Measurements from ENCODE around the gene MASP2. TPM values are rescaled to one million over a fixed set of nuclear protein-coding genes. Genes with fewer than 3 reads are reported as not detected.
A peak's percentile ranks its signal among the peaks of the same experiment; 100 is the strongest.
"Not testable (repeated sequence)": the region's sequence is repeated elsewhere in the genome, so short reads cannot be mapped to it uniquely, and the experiment has no call there.

Gene MASP2
- total and polyA plus RNA-seq, 12 donors = 0.01 TPM; not detected in 11

DNA sequence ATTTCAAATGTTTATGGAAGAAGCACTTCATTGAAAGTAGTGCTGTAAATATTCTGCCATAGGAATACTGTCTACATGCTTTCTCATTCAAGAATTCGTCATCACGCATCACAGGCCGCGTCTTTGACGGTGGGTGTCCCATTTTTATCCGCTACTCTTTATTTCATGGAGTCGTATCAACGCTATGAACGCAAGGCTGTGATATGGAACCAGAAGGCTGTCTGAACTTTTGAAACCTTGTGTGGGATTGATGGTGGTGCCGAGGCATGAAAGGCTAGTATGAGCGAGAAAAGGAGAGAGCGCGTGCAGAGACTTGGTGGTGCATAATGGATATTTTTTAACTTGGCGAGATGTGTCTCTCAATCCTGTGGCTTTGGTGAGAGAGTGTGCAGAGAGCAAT is 23.8 kb downstream of the MASP2 start:
- 93% methylated on average over 14 of the region's 14 CpGs for WGBS, 2 donors
- no peak for DNase-seq
- Histone ChIP-seq H3K4me3 (no peak overlapping the region), H3K27me3 (no peaks in the 10 kb centered on the region), H3K36me3 (peaks cover 6 to 100% (median 66%) of the 10 kb centered on the region in 9 donors), H3K9me3 (no peaks in the 10 kb centered on the region), H3K27ac (no peak overlapping the region), H3K4me1 (peaks cover 0 to 11% (median 0%) of the 10 kb centered on the region in 9 donors)
- no peak for TF ChIP-seq CTCF (IDR thresholded peaks at IDR 0.05)
- ATAC-seq = no peak
- intact Hi-C loops (cut with DNase I) = loop anchor here in 1 of 10 donors (10.0 kb wide), 1 partner anchor 72 kb away; the partner anchor contains the start of gene EXOSC10

- Histone ChIP-seq H3K4me1 (peaks cover 0 to 29% (median 16%) of the 10 kb centered on the region in 9 donors), H3K36me3 (peaks cover 6 to 100% (median 84%) of the 10 kb centered on the region in 9 donors), H3K27me3 (no peaks in the 10 kb centered on the region), H3K27ac (no peak overlapping the region), H3K4me3 (no peak overlapping the region), H3K9me3 (no peaks in the 10 kb centered on the region)
- no peak for TF ChIP-seq CTCF (IDR thresholded peaks at IDR 0.05)
- intact Hi-C loops (cut with DNase I) = loop anchor here in 2 of 10 donors (10.0 kb wide), 1 partner anchor 75 kb away; the partner anchor contains the start of gene EXOSC10 (in 2 of the 2)
- no peak for ATAC-seq
- no peak for DNase-seq
- 91 to 93% methylated on average over 7 of the region's 7 CpGs for WGBS, 2 donors
These were observed 27.1 kb downstream of the MASP2 start for GRCh38 chr1:11019971-11020370.

DNA sequence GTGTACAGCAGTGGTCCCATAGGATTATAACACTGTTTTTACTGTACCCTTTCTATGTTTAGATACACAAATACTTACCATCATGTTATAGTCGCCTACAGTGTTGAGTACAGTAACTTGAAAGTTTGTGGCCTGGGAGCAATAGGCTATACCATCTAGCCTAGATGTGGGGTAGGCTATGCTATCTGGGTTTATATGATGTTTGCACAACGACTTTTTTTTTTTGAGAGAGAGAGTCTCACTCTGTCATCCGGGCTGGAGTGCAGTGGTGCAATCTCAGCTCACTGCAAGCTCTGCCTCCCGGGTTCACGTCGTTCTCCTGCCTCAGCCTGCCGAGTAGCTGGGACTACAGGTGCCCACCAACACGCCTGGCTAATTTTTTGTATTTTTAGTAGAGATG is 27.7 kb downstream of the MASP2 start:
- H3K4me3 ChIP-seq, H3K27ac ChIP-seq, H3K27me3 ChIP-seq, DNase-seq, H3K9me3 ChIP-seq, ATAC-seq: not testable (repeated sequence)
- peaks cover 6 to 100% (median 84%) of the 10 kb centered on the region in 9 donors for H3K36me3 ChIP-seq
- peaks cover 0 to 35% (median 21%) of the 10 kb centered on the region in 9 donors for H3K4me1 ChIP-seq
- 82 to 85% methylated on average over 8 of the region's 8 CpGs for WGBS, 2 donors
- intact Hi-C loops (cut with DNase I) = loop anchor here in 1 of 10 donors (10.0 kb wide), 1 partner anchor 75 kb away; the partner anchor contains the start of gene EXOSC10

DNA sequence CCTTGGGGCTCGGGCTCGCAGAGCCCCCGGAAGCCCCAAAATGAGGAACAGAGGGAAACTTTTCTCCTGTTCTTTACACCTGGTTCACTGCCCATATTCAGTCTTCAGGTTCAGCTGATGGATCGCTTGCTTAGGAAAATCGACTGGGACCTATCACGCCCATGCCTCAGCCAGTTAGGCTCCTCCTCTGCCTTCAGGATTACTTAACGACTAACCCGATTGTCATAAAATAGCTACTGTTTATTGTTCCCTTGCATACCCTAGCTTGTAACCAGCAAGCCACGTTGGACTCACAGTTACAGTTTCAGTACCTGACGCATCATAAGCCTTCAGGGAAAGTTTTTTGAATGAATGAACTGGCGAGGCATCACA is 33.9 kb downstream of the MASP2 start:
- H3K4me3 ChIP-seq = peak overlapping the region; percentile 75 to 100 (median 88)
- DNase-seq (no peak), ATAC-seq (no peak)
- intact Hi-C loops (cut with DNase I) = loop anchor here in 1 of 10 donors (10.0 kb wide), 1 partner anchor 82 kb away; the partner anchor contains the start of gene EXOSC10
- 2 to 4% methylated on average over 11 of the region's 11 CpGs for WGBS, 2 donors
- H3K36me3 ChIP-seq = peaks cover 0 to 48% (median 40%) of the 10 kb centered on the region in 9 donors
- H3K4me1 ChIP-seq = peaks cover 4 to 49% (median 35%) of the 10 kb centered on the region in 9 donors
- no peaks in the 10 kb centered on the region for H3K9me3 ChIP-seq
- H3K27ac ChIP-seq = peak overlapping the region in 9 of 10 donors; percentile 81 to 98 (median 94)
- H3K27me3 ChIP-seq = no peaks in the 10 kb centered on the region
- no peak for TF ChIP-seq CTCF (IDR thresholded peaks at IDR 0.05)

All from heart right ventricle (tissue), 16 donors.